GM11168 (cell line): ENCODE data around the gene TBC1D9.

ENCODE experiments used
- in situ Hi-C: fragments of 300-500 bp; cut with MboI; formaldehyde crosslinking; loops from one replicate; pipeline ENCODE4 v1.12.0; 2022; ENCODE audit warnings: low sequenced_read_pairs; ENCODE audit not compliant: unreplicated experiment

The TBC1D9 gene

GRCh38 chr4:140726776-140727500 is 29.2 kb downstream of the TBC1D9 start:
- in situ Hi-C loops: no loop called here

GRCh38 chr4:140725556-140725955 is 30.6 kb downstream of the TBC1D9 start:
- in situ Hi-C loops: no loop called here

GRCh38 chr4:140724760-140725159 is 31.4 kb downstream of the TBC1D9 start:
- in situ Hi-C loops: no loop called here

- in situ Hi-C loops: no loop called here
Observed at GRCh38 chr4:140720387-140721304, 35.5 kb downstream of the TBC1D9 start.

GRCh38 chr4:140719686-140720085 is 36.5 kb downstream of the TBC1D9 start:
- in situ Hi-C loops: no loop called here

- in situ Hi-C loops: no loop called here
Observed at GRCh38 chr4:140719022-140719421, 37.2 kb downstream of the TBC1D9 start.

DNA sequence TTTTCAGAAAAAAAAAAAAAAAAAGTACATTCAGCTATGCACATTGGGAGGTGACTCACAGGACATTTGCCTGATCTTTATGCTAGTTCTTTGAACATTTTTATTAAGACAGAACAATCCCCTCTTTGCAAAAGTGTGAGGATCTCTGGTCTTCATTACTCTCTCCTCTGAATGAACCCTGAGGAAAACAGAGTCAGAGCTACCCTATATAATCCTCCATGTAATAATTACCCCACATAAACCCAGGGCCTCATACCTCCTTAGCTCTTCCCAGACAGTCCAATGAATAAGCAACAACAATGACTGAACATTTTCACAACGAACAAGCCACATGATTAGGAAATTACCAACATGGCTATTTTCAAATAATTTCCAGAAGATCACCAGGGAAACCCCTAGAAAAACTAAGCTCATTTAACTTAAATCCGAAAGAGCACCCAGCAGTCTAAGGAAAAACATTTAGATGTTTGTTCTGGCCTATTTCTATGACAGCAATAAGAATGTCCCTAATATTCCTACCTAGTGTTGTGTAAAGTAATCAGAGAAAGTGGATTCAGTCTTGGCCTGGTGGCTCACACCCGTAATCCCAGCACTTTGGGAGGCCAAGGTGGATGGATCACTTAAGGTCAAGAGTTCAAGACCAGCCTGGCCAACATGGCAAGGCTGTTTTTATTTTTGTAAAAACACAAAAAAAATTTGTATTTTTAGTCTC is 37.8 kb downstream of the TBC1D9 start:
- in situ Hi-C loops: no loop called here

DNA sequence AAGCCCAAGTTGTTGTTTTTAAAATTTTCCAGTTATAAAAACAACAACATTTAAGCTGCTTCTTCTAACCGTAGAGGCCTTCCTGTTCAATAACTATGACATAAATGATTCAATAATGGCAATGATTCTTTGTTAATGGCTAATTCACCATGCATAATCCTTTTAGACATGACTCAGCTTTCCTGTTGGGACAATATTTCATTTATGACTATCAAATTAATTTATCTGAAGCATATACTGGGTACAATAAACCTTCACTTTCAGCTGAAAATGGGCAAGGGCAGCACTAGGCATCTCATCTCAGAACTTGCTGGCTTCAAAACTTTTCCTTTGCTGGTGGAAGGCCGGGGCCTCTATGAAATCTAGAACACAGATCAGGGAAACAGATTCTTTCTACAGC is 38.9 kb downstream of the TBC1D9 start:
- in situ Hi-C loops: no loop called here

DNA sequence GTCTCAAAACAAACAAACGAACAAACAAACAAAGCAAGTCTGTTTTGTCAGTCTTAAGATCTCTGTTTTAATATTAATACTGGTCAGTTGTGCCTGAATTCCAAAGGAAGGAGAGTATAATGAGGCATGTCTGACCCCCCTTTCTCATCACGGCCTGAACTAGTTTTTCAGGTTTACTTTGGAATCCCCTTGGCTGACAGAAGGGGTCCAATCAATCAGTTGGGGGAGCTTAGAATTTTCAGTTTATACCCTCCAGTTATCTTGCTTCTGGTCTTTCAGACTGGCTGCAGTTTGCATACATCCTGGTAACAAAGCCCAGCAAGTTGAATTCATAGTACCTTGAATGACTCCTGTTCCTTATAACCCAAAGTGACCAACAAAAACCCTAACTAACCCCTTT is 41.1 kb downstream of the TBC1D9 start:
- in situ Hi-C loops: no loop called here

DNA sequence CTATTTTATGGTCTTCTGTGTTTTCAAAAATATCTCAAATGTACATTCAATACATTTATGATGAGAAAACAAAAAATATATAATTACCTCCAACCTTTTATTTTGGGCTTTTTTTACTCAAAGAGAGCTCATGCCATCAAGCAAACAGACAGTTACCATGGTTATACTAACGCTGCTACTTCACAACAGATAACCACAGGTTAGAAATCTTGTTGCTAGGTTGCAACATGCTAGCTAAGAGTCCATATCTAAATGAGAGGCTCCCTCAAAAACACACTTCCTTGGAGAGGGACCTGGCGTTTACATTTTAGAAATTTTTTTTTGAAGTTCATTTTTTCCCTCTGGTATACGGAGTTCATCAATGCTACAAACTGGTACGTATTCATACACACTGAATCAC is 44.3 kb downstream of the TBC1D9 start:
- in situ Hi-C loops: no loop called here

- in situ Hi-C loops: no loop called here
Observed at GRCh38 chr4:140710908-140711622, 45.1 kb downstream of the TBC1D9 start.

DNA sequence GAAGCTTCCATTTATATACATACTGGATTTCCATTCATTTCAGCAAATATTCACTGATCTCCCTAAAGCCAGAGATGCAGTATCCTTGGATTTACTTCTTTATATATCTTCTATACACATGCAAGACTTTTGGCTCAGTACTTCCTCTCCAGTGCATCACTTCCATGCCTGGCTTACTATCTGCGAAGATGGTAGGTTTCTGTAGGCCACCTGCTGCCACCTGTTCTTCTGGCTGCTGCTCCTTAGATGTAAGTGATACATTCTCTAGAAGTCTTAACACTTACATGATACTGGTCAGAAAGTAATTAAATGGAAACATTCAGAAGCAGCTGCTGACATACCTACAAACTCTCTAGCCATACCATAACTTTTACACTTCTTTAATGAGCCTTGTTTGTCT is 48.9 kb downstream of the TBC1D9 start:
- in situ Hi-C loops: no loop called here

DNA sequence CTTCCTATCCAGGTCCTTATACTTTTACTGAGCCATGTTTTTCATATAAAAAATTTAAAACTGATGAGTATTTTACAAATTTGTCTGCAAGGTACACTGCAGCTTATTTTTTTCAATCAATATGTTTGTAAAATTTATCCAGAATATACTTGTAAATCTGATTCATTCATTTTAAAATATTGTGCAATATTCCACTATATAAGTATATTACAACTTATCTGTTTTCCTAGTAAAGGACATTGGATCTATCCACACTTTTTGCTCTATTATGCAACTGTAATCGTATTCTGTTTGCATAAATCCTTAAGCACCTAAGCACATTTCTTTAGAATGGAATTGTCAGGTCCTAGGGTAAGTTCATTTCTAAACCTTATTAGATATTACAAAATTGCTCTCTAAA is 49.5 kb downstream of the TBC1D9 start:
- in situ Hi-C loops: no loop called here

- in situ Hi-C loops: no loop called here
Observed at GRCh38 chr4:140706276-140706625, 49.9 kb downstream of the TBC1D9 start.

- in situ Hi-C loops: no loop called here
Observed at GRCh38 chr4:140705625-140706275, 50.4 kb downstream of the TBC1D9 start.

GRCh38 chr4:140704964-140705363 is 51.2 kb downstream of the TBC1D9 start:
- in situ Hi-C loops: no loop called here

DNA sequence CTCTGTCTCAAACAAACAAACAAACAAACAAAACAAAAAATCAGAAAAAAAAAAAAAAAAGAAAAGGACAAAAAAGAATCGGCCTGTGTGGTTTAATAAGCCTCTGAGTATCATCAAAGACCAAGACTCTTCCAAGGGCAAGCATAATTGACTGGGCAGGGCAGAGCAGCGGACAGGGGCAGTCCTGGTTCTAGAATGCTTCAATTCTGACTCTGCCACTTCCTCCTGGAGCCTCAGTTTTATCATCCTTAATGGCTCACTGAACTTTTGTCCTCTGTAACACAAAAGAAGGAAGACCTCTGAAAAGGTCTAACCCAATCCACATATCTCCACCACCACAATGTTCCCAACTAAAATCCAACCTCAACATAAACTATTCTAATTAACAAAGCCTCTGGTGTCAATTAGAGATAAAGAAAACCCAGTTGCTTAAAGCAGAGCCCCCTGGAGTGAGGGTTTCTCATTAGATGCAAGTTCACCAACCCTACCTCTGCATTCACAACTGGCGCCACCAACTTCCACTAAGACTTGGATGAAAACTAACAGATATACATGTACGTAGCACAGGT is 51.7 kb downstream of the TBC1D9 start:
- in situ Hi-C loops: no loop called here

DNA sequence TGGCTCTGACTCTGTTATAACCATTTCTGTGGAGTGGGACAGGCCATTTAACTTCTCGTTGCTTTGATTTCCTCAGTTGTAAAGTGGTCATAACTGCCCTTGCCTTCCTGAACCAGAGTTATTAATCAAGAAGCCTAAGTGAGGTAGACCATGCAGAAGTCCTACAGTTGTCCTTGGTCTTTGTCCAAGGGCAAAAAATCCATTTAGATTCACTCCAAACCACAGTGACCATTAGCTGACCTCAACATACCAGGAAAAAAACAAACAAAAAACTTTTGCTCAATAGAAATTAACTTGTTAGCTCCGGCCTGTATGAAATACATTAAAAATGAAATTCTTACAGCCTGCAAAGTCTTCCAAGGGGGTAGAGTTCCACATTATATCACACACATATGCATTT is 52.7 kb downstream of the TBC1D9 start:
- in situ Hi-C loops: no loop called here

DNA sequence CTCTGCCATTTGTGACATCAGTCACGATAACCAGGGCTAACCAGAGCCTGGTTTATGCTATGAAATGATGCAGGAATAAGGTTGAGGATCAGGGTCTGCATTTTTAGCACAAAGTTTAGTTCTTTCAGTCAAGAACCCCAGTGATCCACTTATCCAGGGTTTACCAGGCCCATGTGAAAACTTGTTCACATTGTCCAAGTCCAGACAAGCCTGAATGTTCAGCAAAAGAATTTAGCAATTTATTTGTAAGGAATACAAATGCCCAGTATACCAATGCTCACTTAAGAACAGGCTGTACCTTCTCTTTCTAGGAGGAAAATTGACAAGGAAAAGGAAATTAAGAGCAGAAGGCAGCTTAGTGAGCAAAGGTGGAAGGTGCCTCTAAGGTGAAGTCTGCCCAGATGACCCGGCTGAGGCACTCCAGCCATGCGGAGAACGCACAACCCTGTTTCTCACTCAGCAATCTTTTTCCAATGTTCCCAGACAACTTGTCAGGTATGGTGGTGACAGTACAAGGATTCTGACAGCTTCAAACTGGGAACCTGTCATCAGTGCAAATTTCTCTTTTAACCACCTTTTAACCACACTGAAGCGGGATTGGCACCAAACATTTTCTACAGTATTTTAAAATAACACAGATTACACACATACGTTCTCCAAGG is 54.0 kb downstream of the TBC1D9 start:
- in situ Hi-C loops: no loop called here
